Keratinocyte (primary cell): Measurements from ENCODE around the gene CCDC107.

ENCODE experiments used
- CTCF ChIP-seq, 3 experiments: IDR thresholded peaks in 1 of 3; conservative IDR thresholded peaks in 1 of 3; optimal IDR thresholded peaks in 1 of 3; 2 replicates in 2 of 3; 3 replicates in 1 of 3; pipeline versions ENCODE3 to v1.5.1; 2011; ENCODE audit warnings: low read length in 3 of 3, mild to moderate bottlenecking in 3 of 3, moderate library complexity in 2 of 3, control low read depth in 1 of 3, inconsistent platforms in 1 of 3; ENCODE audit not compliant: insufficient read depth in 2 of 3; ENCODE audit errors: extremely low read depth in 1 of 3
- EZH2 ChIP-seq: IDR thresholded peaks from one replicate; pipeline ENCODE4 v1.6.1; 2012; ENCODE audit warnings: inconsistent platforms, mild to moderate bottlenecking, low read length, moderate library complexity

GRCh38 chr9:35683323-35683722 lies 25.2 kb downstream of the CCDC107 start:
- TF ChIP-seq CTCF (optimal IDR thresholded peaks at IDR 0.05 in 1 of 3, IDR thresholded peaks at IDR 0.05 in 1 of 3, conservative IDR thresholded peaks at IDR 0.05 in 1 of 3; ENCODE audit: extremely low read depth in 1 of 3, insufficient read depth in 2 of 3, low read length in 3 of 3) = no peak
- TF ChIP-seq EZH2 = no peak
